Measurements from ENCODE around the gene SMIM38.

SMIM38 gene

GRCh38 chr11:69159150-69159852 is 3.6 kb downstream of the SMIM38 start:
- DNase-seq (ENCODE audit: low read depth, low spot score): no peak

DNA sequence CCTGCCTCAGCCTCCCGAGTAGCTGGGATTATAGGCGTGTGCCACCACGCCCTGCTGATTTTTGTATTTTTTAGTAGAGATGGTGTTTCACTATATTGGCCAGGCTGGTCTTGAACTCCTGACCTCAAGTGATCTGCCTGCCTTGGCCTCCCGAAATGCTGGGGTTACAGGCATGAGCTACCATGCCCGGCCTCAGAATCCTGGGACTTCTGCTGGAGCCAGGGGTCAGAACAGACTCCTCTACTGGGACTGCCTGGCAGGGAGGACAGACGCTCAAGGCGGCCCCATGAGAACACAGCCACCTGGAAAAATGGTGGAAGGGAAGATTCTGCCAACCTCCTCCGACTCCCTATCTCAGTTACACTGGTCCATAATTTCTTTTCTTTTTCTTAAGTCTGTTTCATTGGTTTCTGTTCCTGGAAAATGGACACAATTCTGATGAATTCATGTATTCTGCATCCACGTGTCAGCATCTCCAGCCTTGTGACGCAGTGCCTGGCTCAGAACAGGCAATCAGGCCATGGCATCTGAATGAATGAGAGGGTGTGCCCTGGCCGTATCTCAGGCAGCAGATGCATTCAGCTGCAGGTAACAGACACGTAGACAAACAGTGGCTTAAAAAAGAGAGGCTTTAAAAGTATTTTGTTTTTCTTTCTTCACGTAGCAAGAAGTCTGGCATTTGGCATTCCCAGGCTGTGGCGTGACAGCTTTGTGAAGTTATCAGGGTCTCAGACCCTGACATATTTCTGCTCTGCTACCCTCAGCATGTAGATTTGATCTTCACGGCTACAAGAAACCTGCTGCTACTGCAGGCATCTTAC is 4.8 kb downstream of the SMIM38 start:
- no peak for DNase-seq (ENCODE audit: low read depth, low spot score)

DNA sequence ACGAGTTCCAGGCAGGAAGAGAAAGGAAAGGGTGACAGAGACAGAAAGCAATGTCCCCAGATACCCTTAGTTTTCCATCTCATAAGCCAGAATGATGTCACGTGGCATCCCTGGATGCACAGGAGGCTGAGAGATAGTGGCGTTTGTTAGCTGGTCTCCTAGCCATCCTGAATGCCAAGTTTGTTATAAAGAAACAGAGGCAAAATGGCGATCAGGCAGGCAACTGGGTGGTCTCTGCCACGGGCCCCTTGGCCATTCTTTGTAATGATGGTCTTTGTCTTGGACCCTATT is 5.3 kb downstream of the SMIM38 start:
- no peak for DNase-seq (ENCODE audit: low read depth, low spot score)

GRCh38 chr11:69162505-69162904 is 6.8 kb downstream of the SMIM38 start:
- DNase-seq (ENCODE audit: low read depth, low spot score): no peak

DNA sequence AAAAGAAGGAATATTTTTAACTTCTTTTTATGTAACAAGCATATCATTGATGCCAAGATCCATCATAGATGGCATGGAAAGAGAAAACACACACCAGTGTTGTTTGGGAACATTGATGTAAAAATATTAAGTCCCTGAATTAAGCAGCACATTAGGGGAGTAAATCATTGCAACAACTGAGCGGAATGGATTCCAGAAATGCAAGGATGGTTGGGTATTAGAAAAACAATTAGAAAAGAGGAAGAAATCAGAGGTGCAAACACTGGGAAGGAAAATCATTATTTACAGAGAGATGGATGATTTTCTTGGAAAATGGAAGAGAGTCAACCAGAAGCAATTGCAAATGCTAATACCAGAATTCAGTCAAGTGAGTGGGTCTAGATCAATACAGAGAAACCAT is 8.1 kb downstream of the SMIM38 start:
- no peak for DNase-seq (ENCODE audit: low read depth, low spot score)

DNA sequence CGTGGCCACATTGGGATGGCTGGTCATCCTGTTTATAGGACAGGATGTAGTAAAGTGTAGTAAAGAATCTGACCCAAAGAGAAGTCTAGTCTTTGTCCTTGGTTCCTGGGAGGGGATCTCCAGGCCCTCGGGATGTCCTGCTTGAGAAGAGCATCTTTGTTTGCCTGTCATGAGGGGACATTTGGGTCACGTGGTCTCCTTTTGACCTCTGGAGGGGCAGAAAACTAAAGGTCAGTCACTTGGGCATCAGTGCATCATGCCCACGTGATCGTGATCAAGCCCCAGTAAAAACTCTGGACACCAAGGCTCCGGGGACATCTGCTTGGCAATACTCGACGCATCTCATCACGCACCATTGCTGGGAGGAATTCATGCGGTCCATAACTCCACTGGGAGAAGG is 9.1 kb downstream of the SMIM38 start:
- no peak for DNase-seq (ENCODE audit: low read depth, low spot score)

GRCh38 chr11:69165775-69166174 is 10.0 kb downstream of the SMIM38 start:
- no peak for DNase-seq (ENCODE audit: low read depth, low spot score)

- peak; percentile 82 for DNase-seq (ENCODE audit: low read depth, low spot score)
These were observed 10.7 kb downstream of the SMIM38 start for GRCh38 chr11:69166218-69167115.

- no peak for DNase-seq (ENCODE audit: low read depth, low spot score)
These were observed 11.6 kb downstream of the SMIM38 start for GRCh38 chr11:69167130-69167915.

- DNase-seq (ENCODE audit: low read depth, low spot score): no peak
These were observed 12.4 kb downstream of the SMIM38 start for GRCh38 chr11:69167916-69168691.

- DNase-seq (ENCODE audit: low read depth, low spot score): no peak
These were observed 13.7 kb downstream of the SMIM38 start for GRCh38 chr11:69169479-69169878.

GRCh38 chr11:69170704-69171103 is 15.0 kb downstream of the SMIM38 start:
- no peak for DNase-seq (ENCODE audit: low read depth, low spot score)

DNA sequence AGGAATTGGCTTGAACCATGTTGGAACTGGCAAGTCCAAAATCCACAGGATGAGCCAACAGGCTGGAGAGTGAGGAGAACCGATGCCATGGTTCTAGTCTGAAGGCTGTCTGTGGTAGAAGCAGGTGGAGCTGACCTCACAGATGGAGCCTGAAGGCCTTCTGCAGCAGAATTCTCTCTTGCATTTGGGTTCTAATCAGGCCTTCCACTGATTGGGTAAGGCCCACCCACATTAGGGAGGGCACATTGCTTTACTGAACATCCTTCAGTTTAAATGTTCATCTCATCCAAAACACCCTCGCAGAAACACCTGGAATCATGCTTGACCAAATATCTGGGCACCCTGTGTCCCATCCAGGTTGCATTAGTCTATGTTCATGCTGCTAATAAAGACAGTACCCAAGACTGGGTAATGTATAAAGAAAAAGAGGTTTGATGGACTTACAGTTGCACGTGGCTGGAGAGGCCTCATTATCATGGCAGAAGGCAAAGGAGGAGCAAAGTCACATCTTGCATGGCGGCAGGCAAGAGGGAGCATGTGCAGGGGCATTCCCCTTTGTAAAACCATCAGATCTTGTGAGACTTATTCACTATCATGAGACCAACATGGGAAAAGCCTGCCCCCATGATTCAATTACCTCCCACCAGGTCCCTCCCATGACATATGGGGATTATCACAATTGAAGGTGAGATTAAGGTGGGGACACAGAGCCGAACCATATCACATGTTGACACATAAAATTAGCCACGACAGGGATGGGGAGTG is 15.9 kb downstream of the SMIM38 start:
- DNase-seq (ENCODE audit: low read depth, low spot score): no peak

- DNase-seq (ENCODE audit: low read depth, low spot score): no peak
These were observed 16.9 kb downstream of the SMIM38 start for GRCh38 chr11:69172674-69173073.

GRCh38 chr11:69173331-69173730 is 17.6 kb downstream of the SMIM38 start:
- DNase-seq (ENCODE audit: low read depth, low spot score): no peak

DNA sequence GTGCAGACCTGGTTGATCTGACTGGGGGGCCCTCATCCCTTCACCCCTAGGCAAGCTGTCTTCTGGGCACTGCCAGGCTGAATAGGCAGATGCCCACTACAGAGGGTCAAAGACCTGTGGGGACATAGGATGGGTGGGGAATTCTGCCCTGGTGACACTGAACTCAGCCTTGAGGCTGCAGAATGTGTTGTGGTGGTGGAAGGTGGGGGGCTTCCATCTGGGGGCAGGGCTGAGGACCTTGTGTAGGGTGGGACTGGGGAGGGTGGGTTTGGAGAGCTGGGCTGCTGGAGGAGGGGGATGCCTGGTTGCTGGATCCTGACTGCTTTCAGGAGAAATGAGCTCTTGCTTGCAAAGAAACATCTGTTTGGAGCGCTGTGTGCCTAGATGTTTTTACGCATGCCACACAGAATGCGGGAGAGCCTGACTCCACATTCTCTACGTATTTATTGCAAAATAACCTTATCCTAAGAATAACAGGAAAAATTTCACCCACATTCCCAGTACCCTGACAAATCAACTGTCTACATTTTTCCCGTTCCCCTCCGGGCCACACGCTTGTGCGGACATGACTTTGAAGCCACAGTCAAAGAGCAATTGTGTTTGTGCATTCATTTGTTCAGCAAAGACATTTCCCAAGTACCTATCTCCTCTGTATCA is 18.3 kb downstream of the SMIM38 start:
- DNase-seq (ENCODE audit: low read depth, low spot score): no peak

- DNase-seq (ENCODE audit: low read depth, low spot score): no peak
These were observed 19.1 kb downstream of the SMIM38 start for GRCh38 chr11:69174841-69175240.

- no peak for DNase-seq (ENCODE audit: low read depth, low spot score)
These were observed 23.2 kb downstream of the SMIM38 start for GRCh38 chr11:69178819-69179482.

DNA sequence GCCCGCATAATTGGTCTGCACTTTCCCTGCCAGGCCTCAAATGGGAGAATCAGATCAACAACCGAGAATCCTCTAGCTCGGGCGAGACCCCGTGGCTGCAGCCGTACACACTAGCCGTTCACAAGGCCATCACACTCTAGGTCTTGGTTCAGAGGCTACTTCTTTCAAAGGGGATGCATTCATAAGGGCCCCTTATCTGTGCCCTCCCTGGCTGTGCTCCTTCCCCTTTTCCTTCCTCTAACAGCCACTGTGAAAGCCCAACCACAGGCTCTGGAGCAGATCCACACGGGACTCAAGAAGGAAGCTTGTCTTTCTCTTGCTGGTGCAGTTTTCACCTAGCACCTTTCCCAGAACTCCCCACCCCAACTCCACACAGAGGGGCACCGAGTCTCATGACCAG is 24.5 kb downstream of the SMIM38 start:
- DNase-seq (ENCODE audit: low read depth, low spot score): no peak

Measured in brain pericyte (primary cell).